ENCODE results near the gene KLHL14.

GRCh38 chr18:32707586-32707985, 65.2 kb downstream of the KLHL14 start:
- TF ChIP-seq, protein P1, sequence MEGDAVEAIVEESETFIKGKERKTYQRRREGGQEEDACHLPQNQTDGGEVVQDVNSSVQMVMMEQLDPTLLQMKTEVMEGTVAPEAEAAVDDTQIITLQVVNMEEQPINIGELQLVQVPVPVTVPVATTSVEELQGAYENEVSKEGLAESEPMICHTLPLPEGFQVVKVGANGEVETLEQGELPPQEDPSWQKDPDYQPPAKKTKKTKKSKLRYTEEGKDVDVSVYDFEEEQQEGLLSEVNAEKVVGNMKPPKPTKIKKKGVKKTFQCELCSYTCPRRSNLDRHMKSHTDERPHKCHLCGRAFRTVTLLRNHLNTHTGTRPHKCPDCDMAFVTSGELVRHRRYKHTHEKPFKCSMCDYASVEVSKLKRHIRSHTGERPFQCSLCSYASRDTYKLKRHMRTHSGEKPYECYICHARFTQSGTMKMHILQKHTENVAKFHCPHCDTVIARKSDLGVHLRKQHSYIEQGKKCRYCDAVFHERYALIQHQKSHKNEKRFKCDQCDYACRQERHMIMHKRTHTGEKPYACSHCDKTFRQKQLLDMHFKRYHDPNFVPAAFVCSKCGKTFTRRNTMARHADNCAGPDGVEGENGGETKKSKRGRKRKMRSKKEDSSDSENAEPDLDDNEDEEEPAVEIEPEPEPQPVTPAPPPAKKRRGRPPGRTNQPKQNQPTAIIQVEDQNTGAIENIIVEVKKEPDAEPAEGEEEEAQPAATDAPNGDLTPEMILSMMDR (IDR thresholded peaks at IDR 0.05) = no peak
- TF ChIP-seq POLR2A (IDR thresholded peaks at IDR 0.05) = no peak

Data from body of pancreas (tissue), 4 donors.